Right cardiac atrium (tissue), 5 donors: ENCODE measurements around the gene DESI2. TPM values are rescaled to one million over a fixed set of nuclear protein-coding genes. Genes with fewer than 3 reads are reported as not detected.

Experiments
- ATAC-seq, 2 donors: fragments of 200-7000 bp; cut with Tn5 transposase; one replicate each; pipeline versions ENCODE4 v1.8.0 to v1.9.1; 2020; ENCODE audit warnings: moderate library complexity in 2 of 2, mild to moderate bottlenecking in 1 of 2
- DNase-seq, 3 donors: peaks; one replicate each; pipeline ENCODE4 v3.0.0-alpha.2; 2020
- H3K27ac ChIP-seq: one replicate; pipeline ENCODE4 v1.5.1; 2013; ENCODE audit warnings: mild to moderate bottlenecking, low read length, control low read depth, moderate library complexity
- H3K27me3 ChIP-seq: one replicate; pipeline ENCODE4 v1.6.1; 2013; ENCODE audit not compliant: control insufficient read depth, insufficient read depth
- H3K4me1 ChIP-seq: one replicate; pipeline ENCODE4 v1.6.1; 2013; ENCODE audit warnings: low read length; ENCODE audit not compliant: control insufficient read depth, insufficient read depth
- H3K4me3 ChIP-seq: one replicate; pipeline ENCODE4 v1.5.1; 2013; ENCODE audit warnings: low read length, control low read depth
- H3K9me3 ChIP-seq: one replicate; pipeline ENCODE4 v1.6.1; 2013; ENCODE audit warnings: low read length; ENCODE audit not compliant: control insufficient read depth
- WGBS: extraction: QIAGEN DNeasy Blood & Tissue Kit; methylation state at CpG from one replicate; pipeline ENCODE4 v1.1.7; 2013; 5-methylcytosine and 5-hydroxymethylcytosine counted together
- intact Hi-C, 4 donors: fragments of 100-400 bp; cut with DNase I; formaldehyde crosslinking; loops; one replicate each; pipeline versions ENCODE4 v1.11.0 to v1.14.0; 2022 to 2023
- polyA plus RNA-seq: library from polyadenylated mRNA; stranded (reverse); fragments of 200-250 nt; gene quantifications from one replicate; pipeline ENCODE4 v1.2.3, GENCODE V29; 2013
- total RNA-seq, 4 donors: library from RNA; stranded (reverse); fragmentation: NEBNext Ultra II Directional; extraction: Animal tissue kit (Norgen Biotek cat#: 25700); gene quantifications; one replicate each; pipeline ENCODE4 v1.2.1, GENCODE V29; 2021
- donor health status: healthy with polysubstance abuse.
- donor health status: DM: no; HTN: yes; CAD: no.
- donor health status: DM: no; HTN: no; CAD: no.
- donor health status: DM: no; HTN: yes; CAD: no; lungs with severe emphysema.
- donor health status: DM: yes; HTN: yes; CAD: no.

DESI2 gene
- total and polyA plus RNA-seq, 5 donors: 12.1 to 27.0 (median 23.7) TPM

- Histone ChIP-seq H3K27me3 (no peaks in the 10 kb centered on the region), H3K4me3 (no peak overlapping the region), H3K9me3 (no peaks in the 10 kb centered on the region), H3K27ac (no peak overlapping the region), H3K4me1 (no peaks in the 10 kb centered on the region)
- intact Hi-C loops: no loop called here
- DNase-seq (peak in 1 of 3 donors; percentile 59), ATAC-seq (peak; percentile 32 to 44)
- 64% methylated on average over 17 of the region's 17 CpGs for WGBS
Observed at GRCh38 chr1:244705261-244706234, 52.6 kb downstream of the DESI2 start.

GRCh38 chr1:244709076-244709475, 56.1 kb downstream of the DESI2 start:
- no peaks in the 10 kb centered on the region for H3K9me3 ChIP-seq
- no peaks in the 10 kb centered on the region for H3K27me3 ChIP-seq
- DNase-seq: no peak
- 89% methylated on average over 8 of the region's 8 CpGs for WGBS
- no peak overlapping the region for H3K27ac ChIP-seq
- no peaks in the 10 kb centered on the region for H3K4me1 ChIP-seq
- intact Hi-C loops: no loop called here
- H3K4me3 ChIP-seq: no peak overlapping the region
- ATAC-seq: no peak

- Histone ChIP-seq H3K9me3 (no peaks in the 10 kb centered on the region), H3K27me3 (no peaks in the 10 kb centered on the region), H3K4me3 (no peak overlapping the region), H3K27ac (no peak overlapping the region), H3K4me1 (no peaks in the 10 kb centered on the region)
- intact Hi-C loops: no loop called here
- ATAC-seq (peak in 1 of 2 donors; percentile 14), DNase-seq (no peak)
- WGBS: 34% methylated on average over 2 of the region's 2 CpGs
Observed at GRCh38 chr1:244709476-244710368, 56.8 kb downstream of the DESI2 start.

GRCh38 chr1:244710474-244711062, 57.6 kb downstream of the DESI2 start:
- H3K4me3 ChIP-seq: no peak overlapping the region
- DNase-seq (no peak), ATAC-seq (peak in 1 of 2 donors; percentile 43)
- no peaks in the 10 kb centered on the region for H3K9me3 ChIP-seq
- H3K27me3 ChIP-seq: no peaks in the 10 kb centered on the region
- intact Hi-C loops: no loop called here
- WGBS: 90% methylated on average over 2 of the region's 2 CpGs
- H3K27ac ChIP-seq: no peak overlapping the region
- no peaks in the 10 kb centered on the region for H3K4me1 ChIP-seq

- ATAC-seq: no peak
- Histone ChIP-seq H3K4me3 (no peak overlapping the region), H3K4me1 (no peaks in the 10 kb centered on the region), H3K27me3 (no peaks in the 10 kb centered on the region), H3K27ac (no peak overlapping the region), H3K9me3 (no peaks in the 10 kb centered on the region)
- WGBS: 95% methylated on average over 7 of the region's 7 CpGs
- no peak for DNase-seq
- intact Hi-C loops: no loop called here
Observed at GRCh38 chr1:244712669-244713068, 59.7 kb downstream of the DESI2 start.

GRCh38 chr1:244713332-244713731, 60.4 kb downstream of the DESI2 start:
- intact Hi-C loops: no loop called here
- no peaks in the 10 kb centered on the region for H3K9me3 ChIP-seq
- no peaks in the 10 kb centered on the region for H3K27me3 ChIP-seq
- no peak overlapping the region for H3K4me3 ChIP-seq
- H3K27ac ChIP-seq: no peak overlapping the region
- no peaks in the 10 kb centered on the region for H3K4me1 ChIP-seq
- WGBS: 91% methylated on average over 8 of the region's 8 CpGs
- no peak for DNase-seq
- ATAC-seq: no peak

GRCh38 chr1:244727871-244728474, 75.0 kb downstream of the DESI2 start:
- no peaks in the 10 kb centered on the region for H3K4me1 ChIP-seq
- intact Hi-C loops: no loop called here
- no peak overlapping the region for H3K27ac ChIP-seq
- ATAC-seq (no peak), DNase-seq (no peak)
- 88% methylated on average over 11 of the region's 11 CpGs for WGBS
- no peaks in the 10 kb centered on the region for H3K9me3 ChIP-seq
- no peaks in the 10 kb centered on the region for H3K27me3 ChIP-seq
- H3K4me3 ChIP-seq: no peak overlapping the region

GRCh38 chr1:244730153-244730933, 77.4 kb downstream of the DESI2 start:
- intact Hi-C loops: no loop called here
- Histone ChIP-seq H3K4me3 (peak overlapping the region; percentile 69), H3K9me3 (no peaks in the 10 kb centered on the region), H3K27me3 (no peaks in the 10 kb centered on the region), H3K4me1 (no peaks in the 10 kb centered on the region), H3K27ac (no peak overlapping the region)
- WGBS: under 1% methylated on average over 94 of the region's 94 CpGs
- DNase-seq (peak; percentile 50 to 73 (median 64)), ATAC-seq (peak; percentile 73 to 83)

- whole genome bisulfite sequencing: 53% methylated on average over 28 of the region's 28 CpGs
- ATAC-seq (no peak), DNase-seq (no peak)
- no peaks in the 10 kb centered on the region for H3K9me3 ChIP-seq
- no peaks in the 10 kb centered on the region for H3K4me1 ChIP-seq
- intact Hi-C loops: no loop called here
- no peak overlapping the region for H3K27ac ChIP-seq
- peak overlapping the region; percentile 69 for H3K4me3 ChIP-seq
- H3K27me3 ChIP-seq: no peaks in the 10 kb centered on the region
Observed at GRCh38 chr1:244730934-244731434, 78.1 kb downstream of the DESI2 start.

GRCh38 chr1:244731651-244732050, 78.7 kb downstream of the DESI2 start:
- Histone ChIP-seq H3K9me3 (no peaks in the 10 kb centered on the region), H3K4me3 (no peak overlapping the region), H3K27ac (no peak overlapping the region), H3K4me1 (no peaks in the 10 kb centered on the region), H3K27me3 (no peaks in the 10 kb centered on the region)
- WGBS: 94% methylated on average over 6 of the region's 6 CpGs
- ATAC-seq: no peak
- DNase-seq: no peak
- intact Hi-C loops: no loop called here
